Liver (tissue), 9 donors: ENCODE results near the gene ELOVL4. TPM values are rescaled to one million over a fixed set of nuclear protein-coding genes. Genes with fewer than 3 reads are reported as not detected.

Source experiments
- DNase-seq: peaks from one replicate; pipeline ENCODE4 v3.0.0-alpha.2; 2017; ENCODE audit warnings: low spot score
- H3K27ac ChIP-seq, 2 donors: one replicate each; pipeline ENCODE4 v1.7.0; 2013; ENCODE audit warnings: inconsistent platforms in 2 of 2, low read length in 2 of 2, control low read depth in 1 of 2, low read depth in 1 of 2, mild to moderate bottlenecking in 1 of 2
- H3K27me3 ChIP-seq, 4 donors: one replicate each; pipeline versions ENCODE4 v1.6.1 to v1.7.0; 2013; ENCODE audit warnings: low read length in 3 of 4, inconsistent platforms in 1 of 4, mild to moderate bottlenecking in 1 of 4, moderate library complexity in 1 of 4; ENCODE audit not compliant: control insufficient read depth in 4 of 4, insufficient read depth in 4 of 4
- H3K36me3 ChIP-seq, 4 donors: one replicate each; pipeline versions ENCODE4 v1.6.1 to v1.7.0; 2013; ENCODE audit warnings: low read length in 3 of 4, mild to moderate bottlenecking in 3 of 4, low read depth in 1 of 4, moderate library complexity in 1 of 4; ENCODE audit not compliant: control insufficient read depth in 4 of 4, insufficient read depth in 3 of 4
- H3K4me1 ChIP-seq, 4 donors: one replicate each; pipeline versions ENCODE4 v1.6.1 to v1.7.0; 2013; ENCODE audit warnings: low read length in 3 of 4, mild to moderate bottlenecking in 3 of 4, moderate library complexity in 1 of 4; ENCODE audit not compliant: control insufficient read depth in 4 of 4, insufficient read depth in 4 of 4
- H3K4me3 ChIP-seq, 3 donors: one replicate each; pipeline versions ENCODE4 v1.6.1 to v1.7.0; 2013; ENCODE audit warnings: low read length in 3 of 3, control low read depth in 1 of 3, low read depth in 1 of 3, mild to moderate bottlenecking in 1 of 3
- H3K9ac ChIP-seq, 2 donors: one replicate each; pipeline ENCODE4 v1.7.0; 2013; ENCODE audit warnings: low read length in 2 of 2, mild to moderate bottlenecking in 2 of 2, moderate library complexity in 2 of 2, control low read depth in 1 of 2, low read depth in 1 of 2
- H3K9me3 ChIP-seq, 4 donors: one replicate each; pipeline versions ENCODE4 v1.6.1 to v1.7.0; 2013; ENCODE audit warnings: low read length in 3 of 4; ENCODE audit not compliant: control insufficient read depth in 4 of 4
- EGR1 ChIP-seq, 2 donors: IDR thresholded peaks; 2 replicates each; pipeline ENCODE4 v1.6.1; 2016 to 2018; ENCODE audit warnings: antibody characterized with exemption in 2 of 2, low read depth in 2 of 2
- FOXA1 ChIP-seq: IDR thresholded peaks from 2 replicates; pipeline ENCODE4 v1.6.1; 2016; ENCODE audit warnings: antibody characterized with exemption
- FOXA2 ChIP-seq: IDR thresholded peaks from 2 replicates; pipeline ENCODE4 v1.6.1; 2016; ENCODE audit warnings: antibody characterized with exemption
- GABPA ChIP-seq, 2 donors: IDR thresholded peaks in 1 of 2; conservative IDR thresholded peaks in 1 of 2; 2 replicates each; pipeline ENCODE4 v1.6.1; 2016; ENCODE audit warnings: antibody characterized with exemption in 2 of 2, mild to moderate bottlenecking in 1 of 2, moderate library complexity in 1 of 2
- HNF4A ChIP-seq, 2 donors: conservative IDR thresholded peaks; 2 replicates each; pipeline ENCODE4 v1.6.1; 2016; ENCODE audit warnings: antibody characterized with exemption in 2 of 2, mild to moderate bottlenecking in 2 of 2
- HNF4G ChIP-seq: IDR thresholded peaks from 2 replicates; pipeline ENCODE4 v1.6.1; 2016; ENCODE audit warnings: antibody characterized with exemption
- JUND ChIP-seq, 2 donors: IDR thresholded peaks; 2 replicates each; pipeline ENCODE4 v1.6.1; 2016; ENCODE audit warnings: antibody characterized with exemption in 2 of 2
- NR2F2 ChIP-seq: IDR thresholded peaks from 2 replicates; pipeline ENCODE4 v1.6.1; 2016; ENCODE audit warnings: antibody characterized with exemption
- RAD21 ChIP-seq, 2 donors: IDR thresholded peaks; 2 replicates each; pipeline ENCODE4 v1.6.1; 2016; ENCODE audit warnings: antibody characterized with exemption in 2 of 2, mild to moderate bottlenecking in 2 of 2
- RXRA ChIP-seq, 2 donors: IDR thresholded peaks; 2 replicates each; pipeline ENCODE4 v1.6.1; 2017 to 2018; ENCODE audit warnings: antibody characterized with exemption in 2 of 2, mild to moderate bottlenecking in 1 of 2
- SP1 ChIP-seq: IDR thresholded peaks from 2 replicates; pipeline ENCODE4 v1.6.1; 2018; ENCODE audit warnings: antibody characterized with exemption, mild to moderate bottlenecking
- TAF1 ChIP-seq: conservative IDR thresholded peaks from 2 replicates; pipeline ENCODE4 v1.6.1; 2016; ENCODE audit warnings: antibody characterized with exemption, mild to moderate bottlenecking
- YY1 ChIP-seq: IDR thresholded peaks from 2 replicates; pipeline ENCODE4 v1.6.1; 2016; ENCODE audit warnings: antibody characterized with exemption, mild to moderate bottlenecking
- WGBS: extraction: QIAGEN DNeasy Blood & Tissue Kit; methylation state at CpG from one replicate; pipeline ENCODE4 v1.1.7; 2013; 5-methylcytosine and 5-hydroxymethylcytosine counted together
- polyA plus RNA-seq, 2 donors: library from polyadenylated mRNA; stranded (reverse) in 1 of 2; unstranded in 1 of 2; fragments of 200-250 nt in 1 of 2; fragments of >200 nt in 1 of 2; fragmentation: Nextera tagmentation in 1 of 2; extraction: Ambion mirVana in 1 of 2; gene quantifications; one replicate each; pipeline versions ENCODE4 v1.2.1 to v1.2.3, GENCODE V29; 2013 to 2015
- total RNA-seq, 2 donors: library from RNA; depleted of rRNA; stranded (reverse); fragments of >200 nt; gene quantifications; one replicate each; pipeline ENCODE4 v1.2.3, GENCODE V29; 2014
- TF ChIP-seq, protein P1 (sequence below): IDR thresholded peaks from 2 replicates; pipeline ENCODE4 v1.6.1; 2016; ENCODE audit warnings: antibody characterized with exemption
- TF ChIP-seq, protein P2 (sequence below): IDR thresholded peaks from 2 replicates; pipeline ENCODE4 v1.6.1; 2016; ENCODE audit warnings: antibody characterized with exemption
- TF ChIP-seq, protein P3 (sequence below): IDR thresholded peaks from 2 replicates; pipeline ENCODE4 v1.6.1; 2016; ENCODE audit warnings: antibody characterized with exemption, mild to moderate bottlenecking
- TF ChIP-seq, protein P4 (sequence below): IDR thresholded peaks from 2 replicates; pipeline ENCODE4 v1.6.1; 2016; ENCODE audit warnings: antibody characterized with exemption
- TF ChIP-seq, protein P5 (sequence below): fragments of 150-350 bp; IDR thresholded peaks from 2 replicates; pipeline ENCODE4 v1.5.1; 2017; ENCODE audit warnings: improper control_type of control experiment, low read depth, low read length; ENCODE audit not compliant: missing input control
- donor health status: healthy.
- donor health status: healthy.
- donor health status: healthy.
- donor health status: healthy.
- donor health status: healthy.

ELOVL4 gene
- total and polyA plus RNA-seq, 4 donors: 0.07 to 2.1 (median 0.09) TPM; not detected in 1

DNA sequence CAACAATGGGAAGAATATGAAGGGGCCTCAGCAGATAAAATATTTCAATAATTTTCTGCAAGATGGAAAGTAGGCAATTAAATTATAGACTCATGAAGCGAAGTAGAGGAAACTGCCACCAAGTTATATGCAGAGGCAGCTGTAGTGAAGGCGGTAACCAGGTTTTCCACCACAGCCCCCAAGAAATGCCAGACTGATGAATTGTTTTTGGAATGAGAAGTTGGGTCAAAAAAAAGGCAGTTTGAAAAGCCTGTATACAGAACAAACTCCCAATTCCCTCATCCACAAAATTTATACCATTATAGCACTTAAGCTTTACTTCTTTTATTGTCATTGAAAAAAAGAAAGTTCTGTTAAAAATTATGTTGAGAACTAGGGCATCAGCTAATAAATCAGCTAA is 45.3 kb downstream of the ELOVL4 start:
- Histone ChIP-seq H3K27me3 (no peaks in the 10 kb centered on the region), H3K4me1 (no peaks in the 10 kb centered on the region), H3K4me3 (no peak overlapping the region), H3K9ac (no peak overlapping the region), H3K27ac (no peak overlapping the region), H3K36me3 (no peaks in the 10 kb centered on the region), H3K9me3 (no peaks in the 10 kb centered on the region)
- no peak for DNase-seq
- 93% methylated on average over 2 of the region's 2 CpGs for WGBS
- TF ChIP-seq GABPA (IDR thresholded peaks at IDR 0.05 in 1 of 2, conservative IDR thresholded peaks at IDR 0.05 in 1 of 2): no peak
- TF ChIP-seq SP1: no peak
- TF ChIP-seq RAD21 (IDR thresholded peaks at IDR 0.05): no peak
- TF ChIP-seq NR2F2: no peak
- TF ChIP-seq, protein P1, sequence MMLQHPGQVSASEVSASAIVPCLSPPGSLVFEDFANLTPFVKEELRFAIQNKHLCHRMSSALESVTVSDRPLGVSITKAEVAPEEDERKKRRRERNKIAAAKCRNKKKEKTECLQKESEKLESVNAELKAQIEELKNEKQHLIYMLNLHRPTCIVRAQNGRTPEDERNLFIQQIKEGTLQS: no peak

DNA sequence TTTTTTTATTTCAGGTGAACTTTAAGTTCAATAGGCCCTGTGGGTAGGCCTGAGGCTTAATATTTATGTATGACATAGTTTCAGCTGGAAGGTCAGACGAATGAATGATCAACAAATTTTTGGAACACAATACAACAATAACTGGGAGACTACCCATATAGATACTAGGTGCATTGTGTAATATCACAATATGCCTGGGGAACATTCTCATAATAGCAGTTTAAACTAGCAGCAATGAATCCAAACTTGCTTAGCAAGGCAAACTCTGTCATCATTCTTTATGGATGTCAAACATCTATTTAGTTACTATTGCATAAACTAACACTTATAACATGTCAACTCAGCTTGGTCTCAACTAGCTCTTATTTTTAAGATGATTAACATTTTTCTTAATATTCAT is 49.3 kb downstream of the ELOVL4 start:
- TF ChIP-seq JUND (IDR thresholded peaks at IDR 0.05) (no peak), TAF1 (no peak), RAD21 (IDR thresholded peaks at IDR 0.05) (no peak), YY1 (no peak), HNF4G (no peak), FOXA1 (no peak), EGR1 (IDR thresholded peaks at IDR 0.05; ENCODE audit: low read depth in 2 of 2) (no peak), NR2F2 (no peak), FOXA2 (no peak), RXRA (IDR thresholded peaks at IDR 0.05) (no peak), HNF4A (conservative IDR thresholded peaks at IDR 0.05) (no peak), SP1 (no peak), GABPA (IDR thresholded peaks at IDR 0.05 in 1 of 2, conservative IDR thresholded peaks at IDR 0.05 in 1 of 2) (no peak)
- TF ChIP-seq, protein P2, sequence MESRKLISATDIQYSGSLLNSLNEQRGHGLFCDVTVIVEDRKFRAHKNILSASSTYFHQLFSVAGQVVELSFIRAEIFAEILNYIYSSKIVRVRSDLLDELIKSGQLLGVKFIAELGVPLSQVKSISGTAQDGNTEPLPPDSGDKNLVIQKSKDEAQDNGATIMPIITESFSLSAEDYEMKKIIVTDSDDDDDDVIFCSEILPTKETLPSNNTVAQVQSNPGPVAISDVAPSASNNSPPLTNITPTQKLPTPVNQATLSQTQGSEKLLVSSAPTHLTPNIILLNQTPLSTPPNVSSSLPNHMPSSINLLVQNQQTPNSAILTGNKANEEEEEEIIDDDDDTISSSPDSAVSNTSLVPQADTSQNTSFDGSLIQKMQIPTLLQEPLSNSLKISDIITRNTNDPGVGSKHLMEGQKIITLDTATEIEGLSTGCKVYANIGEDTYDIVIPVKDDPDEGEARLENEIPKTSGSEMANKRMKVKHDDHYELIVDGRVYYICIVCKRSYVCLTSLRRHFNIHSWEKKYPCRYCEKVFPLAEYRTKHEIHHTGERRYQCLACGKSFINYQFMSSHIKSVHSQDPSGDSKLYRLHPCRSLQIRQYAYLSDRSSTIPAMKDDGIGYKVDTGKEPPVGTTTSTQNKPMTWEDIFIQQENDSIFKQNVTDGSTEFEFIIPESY: no peak
- TF ChIP-seq, protein P3, sequence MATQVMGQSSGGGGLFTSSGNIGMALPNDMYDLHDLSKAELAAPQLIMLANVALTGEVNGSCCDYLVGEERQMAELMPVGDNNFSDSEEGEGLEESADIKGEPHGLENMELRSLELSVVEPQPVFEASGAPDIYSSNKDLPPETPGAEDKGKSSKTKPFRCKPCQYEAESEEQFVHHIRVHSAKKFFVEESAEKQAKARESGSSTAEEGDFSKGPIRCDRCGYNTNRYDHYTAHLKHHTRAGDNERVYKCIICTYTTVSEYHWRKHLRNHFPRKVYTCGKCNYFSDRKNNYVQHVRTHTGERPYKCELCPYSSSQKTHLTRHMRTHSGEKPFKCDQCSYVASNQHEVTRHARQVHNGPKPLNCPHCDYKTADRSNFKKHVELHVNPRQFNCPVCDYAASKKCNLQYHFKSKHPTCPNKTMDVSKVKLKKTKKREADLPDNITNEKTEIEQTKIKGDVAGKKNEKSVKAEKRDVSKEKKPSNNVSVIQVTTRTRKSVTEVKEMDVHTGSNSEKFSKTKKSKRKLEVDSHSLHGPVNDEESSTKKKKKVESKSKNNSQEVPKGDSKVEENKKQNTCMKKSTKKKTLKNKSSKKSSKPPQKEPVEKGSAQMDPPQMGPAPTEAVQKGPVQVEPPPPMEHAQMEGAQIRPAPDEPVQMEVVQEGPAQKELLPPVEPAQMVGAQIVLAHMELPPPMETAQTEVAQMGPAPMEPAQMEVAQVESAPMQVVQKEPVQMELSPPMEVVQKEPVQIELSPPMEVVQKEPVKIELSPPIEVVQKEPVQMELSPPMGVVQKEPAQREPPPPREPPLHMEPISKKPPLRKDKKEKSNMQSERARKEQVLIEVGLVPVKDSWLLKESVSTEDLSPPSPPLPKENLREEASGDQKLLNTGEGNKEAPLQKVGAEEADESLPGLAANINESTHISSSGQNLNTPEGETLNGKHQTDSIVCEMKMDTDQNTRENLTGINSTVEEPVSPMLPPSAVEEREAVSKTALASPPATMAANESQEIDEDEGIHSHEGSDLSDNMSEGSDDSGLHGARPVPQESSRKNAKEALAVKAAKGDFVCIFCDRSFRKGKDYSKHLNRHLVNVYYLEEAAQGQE: no peak
- TF ChIP-seq, protein P4, sequence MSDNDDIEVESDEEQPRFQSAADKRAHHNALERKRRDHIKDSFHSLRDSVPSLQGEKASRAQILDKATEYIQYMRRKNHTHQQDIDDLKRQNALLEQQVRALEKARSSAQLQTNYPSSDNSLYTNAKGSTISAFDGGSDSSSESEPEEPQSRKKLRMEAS: no peak
- TF ChIP-seq, protein P5, sequence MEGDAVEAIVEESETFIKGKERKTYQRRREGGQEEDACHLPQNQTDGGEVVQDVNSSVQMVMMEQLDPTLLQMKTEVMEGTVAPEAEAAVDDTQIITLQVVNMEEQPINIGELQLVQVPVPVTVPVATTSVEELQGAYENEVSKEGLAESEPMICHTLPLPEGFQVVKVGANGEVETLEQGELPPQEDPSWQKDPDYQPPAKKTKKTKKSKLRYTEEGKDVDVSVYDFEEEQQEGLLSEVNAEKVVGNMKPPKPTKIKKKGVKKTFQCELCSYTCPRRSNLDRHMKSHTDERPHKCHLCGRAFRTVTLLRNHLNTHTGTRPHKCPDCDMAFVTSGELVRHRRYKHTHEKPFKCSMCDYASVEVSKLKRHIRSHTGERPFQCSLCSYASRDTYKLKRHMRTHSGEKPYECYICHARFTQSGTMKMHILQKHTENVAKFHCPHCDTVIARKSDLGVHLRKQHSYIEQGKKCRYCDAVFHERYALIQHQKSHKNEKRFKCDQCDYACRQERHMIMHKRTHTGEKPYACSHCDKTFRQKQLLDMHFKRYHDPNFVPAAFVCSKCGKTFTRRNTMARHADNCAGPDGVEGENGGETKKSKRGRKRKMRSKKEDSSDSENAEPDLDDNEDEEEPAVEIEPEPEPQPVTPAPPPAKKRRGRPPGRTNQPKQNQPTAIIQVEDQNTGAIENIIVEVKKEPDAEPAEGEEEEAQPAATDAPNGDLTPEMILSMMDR: no peak
- TF ChIP-seq, protein P1: no peak
- no peaks in the 10 kb centered on the region for H3K27me3 ChIP-seq
- H3K36me3 ChIP-seq: no peaks in the 10 kb centered on the region
- H3K27ac ChIP-seq: no peak overlapping the region
- WGBS: 91% methylated on average over 1 of the region's 1 CpG
- DNase-seq: no peak
- H3K4me1 ChIP-seq: no peaks in the 10 kb centered on the region
- H3K9me3 ChIP-seq: no peaks in the 10 kb centered on the region
- H3K9ac ChIP-seq: no peak overlapping the region
- no peak overlapping the region for H3K4me3 ChIP-seq
